Measurements from ENCODE around the gene OGFR. TPM values are rescaled to one million over a fixed set of nuclear protein-coding genes. Genes with fewer than 3 reads are reported as not detected.

The OGFR gene
- total and polyA plus RNA-seq, 2 experiments from 2014 or later, result 9.6 to 50.6 TPM

- TF ChIP-seq ZNF462 (CRISPR knock-in tag; IDR thresholded peaks at IDR 0.05) (no peak), EZH2phosphoT487 (IDR thresholded peaks at IDR 0.05; ENCODE audit: unreplicated experiment) (no peak)
These were observed 49.5 kb downstream of the OGFR start (continued) for GRCh38 chr20:62854121-62854520.

- Mint-ChIP-seq H3K27me3 (ENCODE audit: insufficient read depth, low read depth, poor library complexity) (peaks cover 5% of the 10 kb centered on the region), H3K4me1 (peaks cover 20% of the 10 kb centered on the region), H3K4me3 (no peak overlapping the region), H3K9me3 (no peaks in the 10 kb centered on the region), H3K36me3 (ENCODE audit: low read depth) (peaks cover 45% of the 10 kb centered on the region), H3K27ac (no peak overlapping the region)
- H3K27me3 ChIP-seq (ENCODE audit: insufficient read depth), result peaks cover 3% of the 10 kb centered on the region
- no peak overlapping the region for H3K4me2 ChIP-seq
- no peak for ATAC-seq
- peaks cover 14% of the 10 kb centered on the region; the same call in 1 of the 2 replicates for H3F3A ChIP-seq (replicated peaks; ENCODE audit: low read depth)
- DNase-seq (ENCODE audit: low spot score), result no peak
- no peak overlapping the region for H3K4me3 ChIP-seq
- H3K27ac ChIP-seq (ENCODE audit: low read depth), result no peak overlapping the region
- peaks cover 27% of the 10 kb centered on the region for H3K36me3 ChIP-seq (ENCODE audit: insufficient read depth)
- H4K20me1 ChIP-seq (replicated peaks; ENCODE audit: insufficient read depth), result peaks cover 26% of the 10 kb centered on the region
- no peak for TF ChIP-seq ZNF462 (CRISPR knock-in tag; IDR thresholded peaks at IDR 0.05)
- TF ChIP-seq ZNF331 (CRISPR knock-in tag; IDR thresholded peaks at IDR 0.05; ENCODE audit: low read depth), result no peak
- no peak for TF ChIP-seq CREB1 (CRISPR knock-in tag; IDR thresholded peaks at IDR 0.05; ENCODE audit: low read depth)
- TF ChIP-seq ZNF114 (CRISPR knock-in tag; IDR thresholded peaks at IDR 0.05), result no peak
- no peak for TF ChIP-seq POLR2AphosphoS5 (IDR thresholded peaks at IDR 0.05; ENCODE audit: low read depth)
- no peak overlapping the region for H2AFZ ChIP-seq
- peaks cover 36% of the 10 kb centered on the region for H3K79me2 ChIP-seq (replicated peaks; ENCODE audit: insufficient read depth)
- no peaks in the 10 kb centered on the region for H3K9me2 ChIP-seq (ENCODE audit: insufficient read depth)
- H3K4me1 ChIP-seq (ENCODE audit: insufficient read depth), result peaks cover 7% of the 10 kb centered on the region; the same call in 1 of the 2 replicates
These were observed 50.5 kb downstream of the OGFR start for GRCh38 chr20:62855120-62855519.

All from GM23338 (cell line).